ENCODE data around the gene ACER3. TPM values are rescaled to one million over a fixed set of nuclear protein-coding genes. Genes with fewer than 3 reads are reported as not detected.
"Not testable (repeated sequence)": the region's sequence is repeated elsewhere in the genome, so short reads cannot be mapped to it uniquely, and the experiment has no call there.

Gene ACER3
- total RNA-seq, 1 donor from 2014 or later, result 18.2 TPM

DNA sequence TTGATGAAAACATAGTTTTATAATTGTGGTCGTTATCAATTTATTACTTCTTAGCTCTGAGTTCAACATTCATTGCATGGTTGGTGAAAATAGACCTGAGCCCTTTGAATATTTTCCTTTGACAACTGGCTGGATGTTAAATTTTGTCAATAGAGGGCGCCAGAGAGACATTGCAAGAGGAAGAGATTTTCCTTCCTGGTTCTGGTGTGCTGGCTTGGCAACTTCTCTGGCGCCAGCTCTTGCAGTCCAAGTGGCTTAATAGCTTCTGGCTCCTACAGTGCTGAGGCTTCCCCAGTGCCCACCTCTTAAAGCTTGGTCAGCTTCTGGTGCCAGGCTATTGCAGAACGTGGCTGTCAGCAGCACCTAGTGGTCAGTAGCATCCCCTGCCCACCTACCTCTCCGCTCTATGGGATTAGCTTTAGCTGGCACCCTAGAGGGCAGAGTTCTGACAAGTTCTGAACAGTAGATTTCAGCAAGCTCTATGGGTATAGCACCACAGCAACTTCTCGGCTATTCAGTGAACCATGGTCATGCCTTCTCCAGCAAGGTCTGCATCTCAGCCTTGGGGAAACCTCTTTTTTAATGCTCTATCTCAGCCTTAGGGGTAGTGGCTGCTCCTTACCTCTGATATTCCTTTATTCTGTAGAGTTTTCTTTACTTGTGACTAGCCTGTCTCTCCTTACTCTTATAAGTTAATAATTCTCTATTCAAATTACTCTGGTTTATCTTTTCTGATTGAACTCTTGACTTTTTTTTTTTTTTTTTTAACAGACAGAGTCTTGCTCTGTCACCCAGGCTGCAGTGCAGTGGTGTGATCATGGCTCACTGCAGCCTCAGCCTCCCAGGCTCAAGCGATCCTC, 59.4 kb downstream of the ACER3 start:
- peak; percentile 41 for DNase-seq

DNA sequence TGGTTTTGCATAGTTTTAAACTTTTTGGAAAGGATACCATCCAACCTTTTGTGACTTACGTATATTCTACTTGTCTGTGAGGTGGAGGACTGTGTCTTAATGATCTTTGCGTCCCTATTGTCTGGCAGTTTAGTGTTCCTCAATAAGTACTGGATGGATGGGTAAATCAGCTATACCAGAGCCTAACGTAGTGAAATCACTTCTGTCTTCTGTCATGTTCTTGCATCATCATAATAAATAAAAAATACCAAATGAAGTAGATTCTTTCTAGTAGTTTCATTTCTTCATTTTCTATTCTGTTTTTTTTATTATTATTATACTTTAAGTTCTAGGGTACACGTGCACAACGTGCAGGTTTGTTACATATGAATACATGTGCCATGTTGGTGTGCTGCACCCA, 66.4 kb downstream of the ACER3 start:
- no peak for DNase-seq

DNA sequence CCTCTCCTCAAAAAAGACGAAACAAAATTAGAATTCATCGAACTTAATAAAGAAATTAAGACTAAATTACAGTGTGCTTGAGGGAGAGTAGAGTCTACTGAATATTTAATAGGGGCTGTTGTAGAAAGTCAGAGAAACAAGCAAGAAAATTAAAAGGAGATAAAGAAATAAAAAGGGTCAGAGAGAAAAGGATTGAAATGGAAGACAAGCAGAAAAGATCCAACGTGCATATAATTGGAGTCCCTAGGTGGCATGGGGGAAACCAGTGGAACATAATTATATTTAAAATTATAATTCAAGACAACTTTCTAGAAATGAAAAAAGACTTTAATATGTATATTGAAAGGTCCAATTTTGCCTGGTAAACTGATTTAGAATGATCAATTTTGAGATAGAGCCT, 74.3 kb downstream of the ACER3 start:
- DNase-seq, result no peak

DNA sequence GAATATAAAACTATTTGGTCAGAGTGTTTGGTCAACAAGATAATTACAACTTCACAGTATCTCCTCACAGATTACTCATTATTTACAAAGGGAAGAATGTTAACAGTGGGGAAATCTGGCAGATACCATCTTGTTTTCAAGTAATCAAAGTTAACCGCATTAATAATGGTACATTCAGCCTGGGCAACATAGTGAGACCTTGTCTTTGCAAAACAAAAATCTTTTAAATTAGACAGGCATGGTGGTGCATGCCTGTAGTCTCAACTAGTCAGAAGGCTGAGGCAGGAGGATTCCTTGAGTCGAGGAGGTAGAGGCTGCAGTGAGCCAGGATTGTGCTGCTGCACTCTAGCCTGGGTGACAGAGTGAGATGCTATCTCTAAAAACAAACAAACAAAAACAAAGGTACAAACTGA, 78.5 kb downstream of the ACER3 start:
- no peak for DNase-seq

DNA sequence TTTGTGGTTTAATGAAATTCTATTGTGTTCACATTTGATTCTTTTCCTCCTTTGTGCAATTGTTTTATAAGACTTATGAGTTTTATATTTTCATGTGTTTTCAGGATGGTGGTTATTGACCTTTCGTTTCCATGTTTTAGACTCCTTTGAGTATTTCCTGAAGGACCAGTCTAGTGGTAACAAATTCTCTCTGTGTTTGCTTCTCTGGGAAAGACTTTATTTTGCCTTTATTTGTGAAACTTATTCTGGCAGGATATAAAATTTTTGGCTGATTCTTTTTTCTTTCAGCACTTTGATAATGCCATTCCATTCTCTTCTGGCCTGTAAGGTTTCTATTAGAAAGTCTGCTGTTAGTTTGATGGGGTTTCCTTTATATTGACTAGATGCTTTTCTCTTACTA, 83.5 kb downstream of the ACER3 start:
- DNase-seq, result no peak

DNA sequence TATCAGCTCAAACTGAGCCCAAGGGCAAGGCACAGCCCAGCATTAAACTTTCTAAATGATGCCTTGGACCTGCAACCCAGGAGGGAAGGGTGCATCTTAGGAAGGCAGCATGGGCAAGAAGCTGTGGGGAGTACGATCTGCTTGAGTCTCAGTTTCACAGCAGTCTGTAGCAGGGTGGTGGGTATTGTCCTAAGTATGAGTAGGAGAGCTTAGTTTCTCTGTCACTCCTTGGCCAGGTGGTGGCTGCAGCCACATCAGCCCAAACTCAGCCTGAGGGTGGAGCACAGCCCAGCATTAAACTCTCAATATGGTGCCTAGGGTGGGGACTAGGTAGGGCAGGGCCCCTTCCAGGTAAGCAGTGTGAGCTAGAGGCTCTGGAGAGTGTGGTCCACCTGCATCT, 85.5 kb downstream of the ACER3 start:
- DNase-seq, result no peak

DNA sequence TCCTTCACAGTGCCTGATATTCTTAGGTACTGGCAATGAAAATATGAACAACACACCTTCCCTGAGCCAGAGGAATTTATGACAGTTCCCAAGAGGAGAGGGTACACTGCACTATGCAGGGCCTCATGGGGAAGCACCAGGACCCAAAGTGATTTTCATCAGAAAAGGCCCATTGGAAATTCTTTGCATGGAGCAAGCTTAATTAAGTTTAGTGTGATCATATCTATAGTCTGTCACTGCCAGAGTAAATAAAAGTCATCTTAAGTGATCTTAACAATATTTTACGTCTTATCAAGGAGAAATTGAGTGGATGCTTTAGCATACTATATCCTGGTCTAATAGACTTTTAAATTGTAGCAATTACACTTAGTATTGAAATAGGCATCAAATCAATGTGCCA, 86.5 kb downstream of the ACER3 start:
- DNase-seq, result no peak

DNA sequence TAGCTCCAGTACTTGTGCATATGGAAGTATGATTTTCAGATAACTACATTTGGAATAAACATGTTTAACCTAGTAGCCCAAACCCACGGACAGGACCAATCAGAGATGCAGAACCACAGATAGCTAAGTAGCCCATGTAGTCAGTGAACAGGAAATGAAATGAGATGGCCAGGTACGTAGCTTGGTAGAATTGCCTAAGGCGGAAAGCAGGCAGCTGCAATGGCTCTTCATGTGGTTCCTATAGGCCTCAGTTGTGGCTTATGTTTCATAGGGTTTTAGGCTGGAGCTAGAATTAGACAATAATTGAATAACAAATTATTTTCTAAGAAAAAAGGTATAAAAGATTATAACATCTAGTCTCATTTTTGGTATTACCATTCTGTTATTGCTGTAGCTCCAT, 87.1 kb downstream of the ACER3 start:
- no peak for DNase-seq

DNA sequence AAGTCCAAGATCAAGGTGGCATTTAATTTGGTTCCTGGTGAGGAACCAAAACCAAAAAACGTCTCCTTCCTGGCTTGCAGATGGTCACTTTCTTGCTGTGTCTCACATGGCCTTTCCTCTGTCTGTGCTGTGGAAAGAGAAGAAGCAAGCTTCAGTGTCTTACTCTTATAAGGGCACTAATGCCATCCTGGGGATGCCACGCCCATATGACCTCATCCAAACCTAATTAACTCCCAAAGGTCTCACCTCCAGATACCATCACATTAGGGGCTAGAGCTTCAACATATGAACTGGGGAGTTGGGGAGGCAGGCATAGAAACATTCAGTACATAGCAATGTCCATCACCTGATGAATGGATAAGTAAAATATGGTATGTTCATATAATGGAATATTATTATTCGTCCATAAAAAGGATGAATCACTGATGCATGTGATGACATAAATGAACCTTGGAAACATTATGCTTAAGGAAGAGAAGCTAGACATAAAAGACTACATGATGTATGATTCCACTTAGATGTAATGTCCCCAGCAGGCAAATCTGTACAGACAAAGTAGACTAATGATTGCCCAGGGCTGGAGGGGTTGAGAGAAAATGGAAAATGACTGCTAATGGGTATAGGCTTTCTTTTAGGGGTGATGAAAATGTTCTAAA, 94.9 kb downstream of the ACER3 start:
- DNase-seq, result no peak

DNA sequence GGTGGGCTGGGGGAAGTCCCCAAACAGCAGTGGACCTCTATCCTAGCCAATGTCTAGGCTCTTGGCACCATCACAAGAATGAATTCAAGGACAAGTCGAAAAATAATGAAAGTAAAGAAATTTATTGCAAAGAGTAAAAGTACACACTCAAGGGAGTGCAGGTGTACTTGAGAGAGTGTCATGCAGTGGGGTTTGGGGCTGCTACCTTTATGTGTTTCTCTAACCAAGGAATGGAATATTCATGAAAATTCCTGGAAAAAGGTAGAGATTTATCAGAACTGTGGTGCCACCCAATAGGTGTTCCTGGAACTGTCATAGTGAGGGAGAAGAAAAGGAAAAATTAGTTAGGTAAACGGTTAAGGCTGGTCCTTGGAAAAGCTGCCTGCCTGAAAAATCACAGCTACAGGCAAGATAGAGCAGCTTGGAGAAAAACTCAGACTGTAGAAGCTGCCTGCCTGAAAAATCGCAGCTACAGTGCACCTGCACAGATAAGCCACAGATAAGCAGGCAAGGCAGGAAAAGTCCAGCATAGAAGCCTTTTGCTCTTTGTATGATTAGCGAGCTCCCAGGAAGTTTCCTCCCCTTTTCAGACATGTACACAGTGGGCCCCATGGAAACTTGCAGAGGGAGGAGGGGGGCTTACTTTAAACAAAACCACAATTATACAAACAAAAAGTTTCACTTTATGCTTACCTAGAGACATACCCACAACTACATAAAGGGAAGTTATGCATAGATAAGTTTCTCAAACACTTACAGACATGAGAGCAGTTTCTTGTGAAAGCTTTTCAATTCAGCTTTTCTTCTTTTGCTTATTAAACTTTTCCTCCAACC, 102.1 kb downstream of the ACER3 start:
- no peak for DNase-seq

DNA sequence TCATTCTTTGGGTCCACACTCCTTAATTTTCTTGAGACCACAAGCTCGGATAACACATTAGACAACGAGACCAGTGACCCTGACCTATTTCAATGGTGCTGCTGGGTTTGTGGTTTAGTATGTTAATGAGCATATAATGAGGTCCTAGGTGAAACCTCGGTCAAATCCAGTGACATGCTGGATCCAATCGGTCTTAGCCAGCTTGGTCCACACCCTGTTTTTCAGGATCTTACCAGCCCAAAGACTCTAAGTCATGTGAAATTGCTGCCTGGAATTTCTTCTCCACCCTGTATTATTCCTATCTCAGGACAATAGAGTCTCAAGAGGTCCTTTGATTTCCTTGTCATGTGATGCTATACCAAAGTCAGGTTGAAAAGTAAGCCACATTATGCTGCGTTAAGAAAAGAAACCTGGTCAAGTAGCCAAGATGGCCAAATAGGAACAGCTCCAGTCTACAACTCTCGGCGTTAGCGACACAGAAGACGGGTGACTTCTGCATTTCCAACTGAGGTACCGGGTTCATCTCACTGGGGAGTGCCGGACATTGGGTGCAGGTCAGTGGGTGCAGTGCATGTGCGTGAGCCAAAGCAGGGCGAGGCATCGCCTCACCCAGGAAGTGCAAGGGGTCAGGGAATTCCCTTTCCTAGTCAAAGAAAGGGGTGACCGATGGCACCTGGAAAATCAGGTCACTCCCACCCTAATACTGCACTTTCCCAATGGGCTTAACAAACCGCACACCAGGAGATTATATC, 102.9 kb downstream of the ACER3 start:
- not testable (repeated sequence) for DNase-seq

DNA sequence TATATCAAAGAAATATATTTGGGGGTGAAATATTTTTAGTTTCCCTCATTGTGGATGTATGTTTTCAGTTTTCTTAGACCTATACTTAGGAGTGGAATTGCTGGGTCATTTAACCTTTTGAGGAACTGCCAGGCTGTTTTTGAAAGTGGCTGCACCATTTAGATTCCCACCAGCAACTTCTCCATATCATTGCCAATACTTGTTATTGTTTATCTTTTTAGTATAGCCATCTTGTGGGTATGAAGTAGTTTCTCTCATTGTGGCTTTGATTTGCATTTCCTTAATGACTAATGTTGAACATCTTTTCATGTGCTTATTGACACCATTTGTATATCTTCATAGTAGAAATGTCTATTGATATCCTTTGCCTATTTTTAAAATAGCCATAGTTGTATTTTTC, 111.3 kb downstream of the ACER3 start:
- no peak for DNase-seq

DNA sequence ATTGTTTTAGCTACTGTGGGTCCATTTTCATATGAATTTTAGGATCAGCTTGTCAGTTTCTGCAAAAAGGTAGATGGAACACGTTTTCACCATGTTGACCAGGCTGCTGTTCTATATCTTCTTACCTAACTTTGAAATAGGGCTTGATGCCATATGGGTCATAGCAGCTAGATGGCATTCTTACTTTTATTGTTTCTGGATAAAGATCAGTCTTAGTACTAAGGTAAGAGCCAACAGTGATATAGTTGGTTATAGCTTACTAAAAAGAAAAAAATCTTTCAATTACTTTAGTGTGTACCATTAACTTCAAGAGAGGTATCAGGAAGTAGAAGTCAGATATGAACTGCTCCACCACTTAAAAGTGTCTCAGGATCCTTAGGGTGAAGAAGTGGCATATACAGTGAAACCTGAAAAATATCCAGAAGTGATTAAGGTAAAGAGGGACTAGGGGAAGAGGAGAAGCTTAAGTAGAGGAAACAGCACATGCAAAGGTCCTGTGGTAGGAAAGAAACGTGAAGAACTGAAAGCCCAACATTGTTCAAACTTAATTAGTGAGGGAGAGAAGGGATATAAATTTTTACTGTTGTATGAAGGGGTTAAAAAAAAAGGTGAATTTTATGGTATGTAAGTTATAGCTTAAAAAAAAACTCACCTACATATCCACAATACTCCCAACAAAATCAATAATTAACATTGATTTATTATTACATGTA, 113.6 kb downstream of the ACER3 start:
- DNase-seq, result no peak

DNA sequence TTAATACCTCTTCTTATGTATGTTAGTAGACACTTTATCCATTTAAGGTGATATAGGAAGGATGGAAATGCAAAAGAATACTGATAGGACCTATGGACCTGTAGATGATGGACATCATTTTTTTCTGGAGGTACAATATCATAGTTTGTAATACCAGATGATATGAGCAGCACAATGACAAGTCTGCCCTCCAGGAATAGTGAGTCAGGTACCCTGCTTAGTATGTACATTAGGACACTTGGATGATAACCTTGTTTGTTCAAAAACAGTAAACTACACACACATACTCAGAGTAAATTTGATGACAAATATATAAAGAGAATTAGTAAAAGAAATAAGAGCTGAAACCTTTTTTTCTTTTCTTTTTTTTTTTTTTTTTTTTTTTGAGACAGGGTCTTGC, 114.8 kb downstream of the ACER3 start:
- DNase-seq, result no peak

DNA sequence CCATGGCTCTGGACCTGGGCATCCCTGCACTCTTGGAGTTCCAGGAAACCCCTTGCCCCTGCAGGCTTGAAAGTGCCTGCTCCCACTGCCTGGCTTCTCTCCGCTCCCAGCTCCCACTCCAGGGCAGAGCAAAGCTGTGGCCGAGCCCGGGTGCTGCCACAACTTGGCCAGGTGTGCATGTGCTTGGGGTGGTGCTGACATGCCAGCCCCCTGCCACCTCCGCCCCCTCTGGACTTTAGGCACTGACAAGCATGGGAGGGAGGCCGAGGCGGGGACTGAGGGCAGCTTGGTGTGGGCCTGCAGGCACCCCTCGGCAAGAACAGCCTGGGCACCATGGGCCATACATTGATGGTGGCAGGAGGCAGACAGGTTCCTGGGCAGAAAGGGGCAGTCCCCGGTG, 117.1 kb downstream of the ACER3 start:
- DNase-seq, result no peak

DNA sequence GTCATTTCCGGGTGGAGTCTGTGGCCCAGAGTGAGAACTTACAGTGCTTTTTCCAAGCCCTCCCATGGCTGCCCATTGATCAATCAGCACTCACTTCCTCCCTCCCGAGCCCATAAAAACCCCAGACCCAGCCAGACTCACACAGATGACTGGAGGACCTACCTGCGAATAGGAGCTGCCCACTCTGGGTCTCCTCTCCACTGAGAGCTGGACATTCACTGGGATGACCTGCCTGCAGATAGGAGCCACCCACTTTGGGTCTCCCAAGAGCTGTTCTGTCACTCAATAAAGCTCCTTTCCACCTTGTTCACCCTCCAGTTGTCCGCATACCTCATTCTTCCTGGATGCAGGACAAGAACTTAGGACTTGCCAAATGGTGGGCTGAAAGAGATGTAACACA, 117.5 kb downstream of the ACER3 start:
- no peak for DNase-seq

DNA sequence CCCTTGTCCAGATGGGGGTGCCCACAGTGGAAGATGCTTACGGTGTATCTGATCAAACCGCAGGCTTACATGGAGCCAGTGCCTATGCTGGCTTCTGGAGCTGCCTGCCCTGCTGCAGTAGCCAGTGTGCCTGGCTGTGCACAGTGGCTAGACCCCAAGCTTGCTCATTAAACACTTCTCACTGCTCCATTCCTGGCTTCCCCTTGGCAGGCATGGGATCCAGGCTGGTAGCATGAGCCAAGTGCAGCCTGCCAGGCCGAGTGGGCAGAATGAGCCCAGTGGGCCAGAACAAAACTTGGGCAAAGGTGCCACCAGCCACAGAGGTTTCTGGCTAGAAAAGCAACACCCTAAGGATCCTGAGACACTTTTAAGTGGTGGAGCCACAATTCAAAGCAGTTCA, 118.1 kb downstream of the ACER3 start:
- DNase-seq, result no peak

DNA sequence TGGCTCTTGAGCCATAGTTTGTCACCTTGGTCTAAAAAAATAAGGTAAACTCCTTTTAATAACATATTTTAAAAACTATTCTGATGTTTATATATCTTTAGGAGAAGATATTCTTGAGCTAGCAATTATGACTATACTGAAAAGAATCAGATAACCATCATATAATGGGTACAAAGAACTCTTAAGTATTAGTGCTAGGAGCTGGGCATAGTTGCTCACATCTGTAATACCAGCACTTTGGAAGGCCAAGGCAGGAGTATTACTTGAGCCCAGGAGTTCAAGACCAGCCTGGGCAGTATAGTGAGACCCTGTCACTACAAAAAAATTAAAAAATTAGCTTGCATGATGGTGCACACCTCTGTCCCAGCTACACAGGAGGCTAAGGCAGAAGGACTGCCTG, 119.5 kb downstream of the ACER3 start:
- no peak for DNase-seq

DNA sequence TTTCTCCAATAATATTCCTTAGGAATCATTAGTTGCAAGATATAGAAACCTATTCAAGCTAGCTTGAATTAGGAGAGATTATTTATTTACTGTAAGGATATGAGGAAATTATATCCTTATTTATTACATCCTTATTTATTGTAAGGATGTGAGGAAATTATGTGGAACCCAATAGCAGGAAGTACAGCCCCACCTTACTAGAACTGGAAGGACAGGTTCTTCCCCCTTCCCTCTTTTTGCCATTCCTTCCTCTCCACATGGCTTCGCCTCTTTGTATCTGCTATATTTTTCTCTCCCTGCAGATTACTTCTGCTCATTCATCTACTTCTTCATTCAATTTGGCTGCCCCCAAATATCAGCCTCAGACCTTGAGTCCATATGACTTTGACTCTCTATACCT, 124.0 kb downstream of the ACER3 start:
- DNase-seq, result no peak

DNA sequence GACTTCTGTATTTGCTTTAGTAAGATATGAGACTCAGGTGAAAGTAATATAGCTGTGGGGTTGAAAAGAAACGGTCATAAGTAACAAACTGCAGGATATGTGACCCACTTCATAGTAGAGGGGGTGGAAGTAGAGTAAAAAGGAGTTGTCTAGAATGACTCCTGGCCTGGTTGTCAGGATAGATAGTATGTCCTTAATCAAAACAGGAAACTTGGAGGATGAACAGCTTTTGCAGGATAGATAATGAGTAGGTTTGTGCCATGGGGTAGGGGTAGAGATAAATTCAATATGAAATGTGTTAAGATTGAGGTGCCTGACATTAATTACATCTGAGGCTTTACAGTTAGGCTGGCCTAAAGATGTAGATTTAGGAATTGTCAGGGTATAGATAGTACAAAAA, 126.5 kb downstream of the ACER3 start:
- no peak for DNase-seq

DNA sequence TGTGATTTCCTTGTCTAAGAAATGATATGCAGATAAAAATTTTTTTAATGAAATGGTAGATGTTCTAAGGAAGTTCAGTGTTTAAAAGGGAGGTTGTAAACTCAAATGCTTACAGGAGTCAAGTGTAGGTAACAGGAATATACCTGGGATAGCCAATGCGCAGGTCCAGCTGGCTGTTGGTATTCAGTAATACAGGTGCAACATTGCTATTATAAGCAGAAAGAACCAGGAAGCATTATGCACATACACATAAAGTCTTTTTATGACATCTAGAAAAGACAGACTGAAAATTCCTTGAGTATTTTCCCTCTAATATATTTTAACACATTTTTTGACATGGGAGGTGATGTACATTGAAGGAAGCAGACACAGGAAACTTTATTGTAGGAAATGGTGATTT, 129.9 kb downstream of the ACER3 start:
- DNase-seq, result no peak

DNA sequence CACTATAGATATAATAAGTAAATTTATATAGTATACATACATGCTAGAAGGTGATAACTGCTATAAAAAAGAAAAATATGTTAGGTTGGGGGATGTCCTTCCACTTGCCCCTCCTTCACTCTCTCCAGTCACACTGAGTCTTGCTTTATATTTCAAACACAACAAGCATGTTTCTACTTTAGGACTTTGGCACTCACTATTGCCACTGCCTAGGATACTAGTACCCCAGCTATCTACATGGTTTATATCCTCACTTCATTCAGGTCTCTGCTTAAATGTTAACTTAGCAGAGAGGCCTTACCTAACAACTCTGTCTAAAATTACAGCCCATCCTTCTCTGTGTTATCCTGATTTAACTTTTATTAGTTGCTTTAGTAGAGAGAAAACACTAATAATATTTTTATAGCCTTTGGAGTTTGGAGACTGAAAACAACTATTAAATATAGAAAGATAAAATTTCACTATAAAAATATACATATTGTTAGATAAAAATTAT, 134.4 kb downstream of the ACER3 start:
- DNase-seq, result no peak

Data from skin of body (tissue), 2 donors.